HEK293 (cell line): ENCODE measurements around the gene LRP10.

ENCODE experiments used
- CTCF ChIA-PET: fragments of 350-600 bp; formaldehyde crosslinking; extraction: SDS; loops from one replicate; lab custom pipeline; 2021; ENCODE audit warnings: antibody characterized with exemption; lab: Yijun Ruan, JAX
- POLR2A ChIA-PET: fragments of 300-600 bp; formaldehyde crosslinking; extraction: SDS; loops from one replicate; lab custom pipeline; 2020; ENCODE audit warnings: antibody characterized with exemption, inconsistent platforms; lab: Yijun Ruan, JAX
- H3K27ac ChIP-seq: fragments of 200-500 bp; sonication (Bioruptor generic); 2 replicates; pipeline ENCODE4 v1.5.1; 2014; ENCODE audit warnings: low read depth, low read length, control low read depth, inconsistent platforms; ENCODE audit errors: extremely low read depth
- H3K36me3 ChIP-seq, 2 experiments: fragments of 200-500 bp in 1 of 2; sonication (Bioruptor generic) in 1 of 2; 1 replicate in 1 of 2; 2 replicates in 1 of 2; pipeline ENCODE4 v1.5.1; 2014 to 2017; ENCODE audit warnings: inconsistent platforms in 2 of 2, low read length in 2 of 2; ENCODE audit not compliant: control insufficient read depth in 2 of 2, insufficient read depth in 1 of 2
- H3K4me1 ChIP-seq: fragments of 200-500 bp; sonication (Bioruptor generic); 2 replicates; pipeline ENCODE4 v1.5.1; 2014; ENCODE audit warnings: mild to moderate bottlenecking, low read length, inconsistent platforms; ENCODE audit not compliant: control insufficient read depth, insufficient read depth
- H3K4me3 ChIP-seq: 2 replicates; pipeline ENCODE4 v1.5.1; 2011; ENCODE audit warnings: low read depth, mild to moderate bottlenecking, control low read depth, low read length, moderate library complexity
- H3K9me3 ChIP-seq: fragments of 200-500 bp; sonication (Bioruptor generic); 2 replicates; pipeline ENCODE4 v1.5.1; 2014; ENCODE audit warnings: low read depth, low read length, inconsistent platforms; ENCODE audit not compliant: control insufficient read depth, insufficient read depth
- CTCF ChIP-seq: fragments of 450-650 bp; formaldehyde crosslinking; IDR thresholded peaks from 2 replicates; pipeline ENCODE4 v1.5.1; 2016; ENCODE audit warnings: missing biosample characterization, missing genetic modification characterization
- GFI1B ChIP-seq: fragments of 450-650 bp; formaldehyde crosslinking; IDR thresholded peaks from 2 replicates; pipeline ENCODE4 v1.5.1; 2016; ENCODE audit warnings: missing biosample characterization, missing genetic modification characterization
- HOXD13 ChIP-seq: sonication (generic); formaldehyde crosslinking; IDR thresholded peaks from 2 replicates; pipeline ENCODE4 v1.8.0; 2022; ENCODE audit warnings: missing genetic modification reagents, borderline replicate concordance
- RBAK ChIP-seq: fragments of 450-650 bp; formaldehyde crosslinking; IDR thresholded peaks from 2 replicates; pipeline ENCODE4 v1.5.1; 2016; ENCODE audit warnings: missing biosample characterization, missing genetic modification characterization
- ZBTB8A ChIP-seq: fragments of 450-650 bp; formaldehyde crosslinking; IDR thresholded peaks from 2 replicates; pipeline ENCODE4 v1.5.1; 2016; ENCODE audit warnings: missing biosample characterization, missing genetic modification characterization
- ZFHX2 ChIP-seq: fragments of 450-650 bp; formaldehyde crosslinking; conservative IDR thresholded peaks from 2 replicates; pipeline ENCODE4 v1.5.1; 2016; ENCODE audit warnings: missing biosample characterization, missing genetic modification characterization
- ZFP69B ChIP-seq: fragments of 450-650 bp; formaldehyde crosslinking; IDR thresholded peaks from 2 replicates; pipeline ENCODE4 v1.5.1; 2016; ENCODE audit warnings: missing biosample characterization, missing genetic modification characterization
- ZNF175 ChIP-seq: fragments of 450-650 bp; formaldehyde crosslinking; IDR thresholded peaks from 2 replicates; pipeline ENCODE4 v1.5.1; 2016; ENCODE audit warnings: missing biosample characterization, missing genetic modification characterization
- ZNF211 ChIP-seq: fragments of 450-650 bp; formaldehyde crosslinking; IDR thresholded peaks from 2 replicates; pipeline ENCODE4 v1.5.1; 2016; ENCODE audit warnings: low read depth, missing biosample characterization, missing genetic modification characterization
- ZNF214 ChIP-seq: fragments of 450-650 bp; formaldehyde crosslinking; IDR thresholded peaks from 2 replicates; pipeline ENCODE4 v1.5.1; 2017; ENCODE audit warnings: missing biosample characterization, mild to moderate bottlenecking, missing genetic modification characterization, borderline replicate concordance
- ZNF266 ChIP-seq: fragments of 450-650 bp; formaldehyde crosslinking; IDR thresholded peaks from 2 replicates; pipeline ENCODE4 v1.5.1; 2016; ENCODE audit warnings: missing biosample characterization, missing genetic modification characterization, low read depth
- ZNF292 ChIP-seq: fragments of 450-650 bp; formaldehyde crosslinking; IDR thresholded peaks from 2 replicates; pipeline ENCODE4 v1.5.1; 2016; ENCODE audit warnings: low read depth, missing biosample characterization, missing genetic modification characterization, borderline replicate concordance
- ZNF530 ChIP-seq: fragments of 450-650 bp; formaldehyde crosslinking; IDR thresholded peaks from 2 replicates; pipeline ENCODE4 v1.5.1; 2016; ENCODE audit warnings: low read depth, missing biosample characterization, missing genetic modification characterization
- ZNF621 ChIP-seq: fragments of 450-650 bp; formaldehyde crosslinking; IDR thresholded peaks from 2 replicates; pipeline ENCODE4 v1.5.1; 2017; ENCODE audit warnings: missing biosample characterization, missing genetic modification characterization
- ZNF654 ChIP-seq: fragments of 450-650 bp; formaldehyde crosslinking; IDR thresholded peaks from 2 replicates; pipeline ENCODE4 v1.5.1; 2016; ENCODE audit warnings: low read depth, missing biosample characterization, missing genetic modification characterization
- ZNF707 ChIP-seq: fragments of 450-650 bp; formaldehyde crosslinking; IDR thresholded peaks from 2 replicates; pipeline ENCODE4 v1.5.1; 2016; ENCODE audit warnings: missing biosample characterization, missing genetic modification characterization
- ZSCAN23 ChIP-seq: fragments of 450-650 bp; formaldehyde crosslinking; IDR thresholded peaks from 2 replicates; pipeline ENCODE4 v1.5.1; 2016; ENCODE audit warnings: missing biosample characterization, missing genetic modification characterization
- TF ChIP-seq, protein P1 (sequence below): fragments of 450-650 bp; formaldehyde crosslinking; IDR thresholded peaks from 2 replicates; pipeline ENCODE4 v1.5.1; 2016; ENCODE audit warnings: missing biosample characterization, missing genetic modification characterization
- TF ChIP-seq, protein P2 (sequence below): fragments of 450-650 bp; formaldehyde crosslinking; IDR thresholded peaks from 2 replicates; pipeline ENCODE4 v1.5.1; 2016; ENCODE audit warnings: missing biosample characterization, missing genetic modification characterization
- TF ChIP-seq, protein P3 (sequence below): fragments of 450-650 bp; formaldehyde crosslinking; IDR thresholded peaks from 2 replicates; pipeline ENCODE4 v1.5.1; 2016; ENCODE audit warnings: missing biosample characterization, missing genetic modification characterization
- TF ChIP-seq, protein P4 (sequence below): fragments of 450-650 bp; formaldehyde crosslinking; IDR thresholded peaks from 2 replicates; pipeline ENCODE4 v1.5.1; 2016; ENCODE audit warnings: missing biosample characterization, missing genetic modification characterization

Gene LRP10

GRCh38 chr14:22822016-22822570 is 49.4 kb upstream of the LRP10 start:
- POLR2A ChIA-PET = interaction anchor here (0.6 to 1.9 kb wide), 4 partner anchors 13 to 55 kb away, joined by 3 to 6 read pairs (median 5); partner anchors contain the start of gene OXA1L
- H3K4me3 ChIP-seq = no peak overlapping the region
- H3K36me3 ChIP-seq = no peaks in the 10 kb centered on the region
- TF ChIP-seq ZNF211 (tag by site-specific recombination) = no peak
- TF ChIP-seq ZNF266 (tag by site-specific recombination) = no peak
- no peak for TF ChIP-seq RBAK (tag by site-specific recombination)
- TF ChIP-seq, protein P1, sequence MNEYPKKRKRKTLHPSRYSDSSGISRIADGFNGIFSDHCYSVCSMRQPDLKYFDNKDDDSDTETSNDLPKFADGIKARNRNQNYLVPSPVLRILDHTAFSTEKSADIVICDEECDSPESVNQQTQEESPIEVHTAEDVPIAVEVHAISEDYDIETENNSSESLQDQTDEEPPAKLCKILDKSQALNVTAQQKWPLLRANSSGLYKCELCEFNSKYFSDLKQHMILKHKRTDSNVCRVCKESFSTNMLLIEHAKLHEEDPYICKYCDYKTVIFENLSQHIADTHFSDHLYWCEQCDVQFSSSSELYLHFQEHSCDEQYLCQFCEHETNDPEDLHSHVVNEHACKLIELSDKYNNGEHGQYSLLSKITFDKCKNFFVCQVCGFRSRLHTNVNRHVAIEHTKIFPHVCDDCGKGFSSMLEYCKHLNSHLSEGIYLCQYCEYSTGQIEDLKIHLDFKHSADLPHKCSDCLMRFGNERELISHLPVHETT (tag by site-specific recombination) = no peak
- TF ChIP-seq, protein P2, sequence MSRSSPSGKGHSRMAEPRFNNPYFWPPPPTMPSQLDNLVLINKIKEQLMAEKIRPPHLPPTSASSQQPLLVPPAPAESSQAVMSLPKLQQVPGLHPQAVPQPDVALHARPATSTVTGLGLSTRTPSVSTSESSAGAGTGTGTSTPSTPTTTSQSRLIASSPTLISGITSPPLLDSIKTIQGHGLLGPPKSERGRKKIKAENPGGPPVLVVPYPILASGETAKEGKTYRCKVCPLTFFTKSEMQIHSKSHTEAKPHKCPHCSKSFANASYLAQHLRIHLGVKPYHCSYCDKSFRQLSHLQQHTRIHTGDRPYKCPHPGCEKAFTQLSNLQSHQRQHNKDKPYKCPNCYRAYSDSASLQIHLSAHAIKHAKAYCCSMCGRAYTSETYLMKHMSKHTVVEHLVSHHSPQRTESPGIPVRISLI (tag by site-specific recombination) = no peak
- TF ChIP-seq ZNF175 (tag by site-specific recombination) = no peak
- TF ChIP-seq ZNF214 (tag by site-specific recombination) = no peak
- TF ChIP-seq ZNF530 (tag by site-specific recombination) = no peak
- TF ChIP-seq HOXD13 (CRISPR knock-in tag) = no peak
- no peak for TF ChIP-seq GFI1B (tag by site-specific recombination)
- no peak for TF ChIP-seq ZNF621
- H3K4me1 ChIP-seq = peaks cover 2% of the 10 kb centered on the region; the same call in 1 of the 2 replicates
- no peak overlapping the region for H3K27ac ChIP-seq
- no peaks in the 10 kb centered on the region for H3K9me3 ChIP-seq
- CTCF ChIA-PET = interaction anchor here (0.6 to 4.7 kb wide), 25 partner anchors 9 to 266 kb away, joined by 3 to 115 read pairs (median 4); partner anchors contain the start of gene CDH24

DNA sequence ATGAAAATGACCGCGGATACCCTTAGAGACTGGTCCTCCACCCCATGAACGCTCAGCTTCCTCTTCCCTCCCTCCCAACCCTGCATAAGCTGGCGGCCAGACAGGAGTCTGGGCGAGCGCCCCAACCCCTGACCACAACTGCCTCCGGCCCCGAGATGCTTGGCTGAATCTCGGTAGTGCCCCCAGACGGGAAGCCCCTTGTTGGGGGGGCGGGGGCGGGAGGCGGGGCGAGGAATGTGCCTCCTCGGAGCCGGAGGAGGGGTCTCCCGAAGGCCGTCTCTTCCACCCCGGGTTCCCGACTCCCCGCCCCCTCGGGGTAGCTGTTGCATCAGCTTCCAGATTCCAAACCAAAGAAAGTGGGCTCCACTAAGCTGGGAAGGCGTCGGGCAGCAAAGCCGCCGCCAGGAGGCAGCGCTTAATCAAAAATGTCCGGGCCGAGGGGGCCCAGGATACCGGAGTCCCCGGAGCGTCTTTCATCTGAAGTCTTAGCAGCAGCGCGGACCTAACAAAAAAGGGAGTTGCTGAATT is 48.9 kb upstream of the LRP10 start:
- Histone ChIP-seq H3K36me3 (no peaks in the 10 kb centered on the region), H3K4me1 (peaks cover 2% of the 10 kb centered on the region; the same call in 1 of the 2 replicates), H3K4me3 (peak overlapping the region; percentile 15), H3K9me3 (no peaks in the 10 kb centered on the region), H3K27ac (no peak overlapping the region)
- ChIA-PET POLR2A (interaction anchor here (0.6 to 1.9 kb wide), 7 partner anchors 14 to 171 kb away, joined by 3 to 6 read pairs (median 5); partner anchors contain the start of gene OXA1L), CTCF (interaction anchor here (0.5 to 4.7 kb wide), 36 partner anchors 10 to 267 kb away, joined by 3 to 115 read pairs (median 4); partner anchors contain the start of genes AJUBA, CDH24 and RBM23)
- TF ChIP-seq, protein P3, sequence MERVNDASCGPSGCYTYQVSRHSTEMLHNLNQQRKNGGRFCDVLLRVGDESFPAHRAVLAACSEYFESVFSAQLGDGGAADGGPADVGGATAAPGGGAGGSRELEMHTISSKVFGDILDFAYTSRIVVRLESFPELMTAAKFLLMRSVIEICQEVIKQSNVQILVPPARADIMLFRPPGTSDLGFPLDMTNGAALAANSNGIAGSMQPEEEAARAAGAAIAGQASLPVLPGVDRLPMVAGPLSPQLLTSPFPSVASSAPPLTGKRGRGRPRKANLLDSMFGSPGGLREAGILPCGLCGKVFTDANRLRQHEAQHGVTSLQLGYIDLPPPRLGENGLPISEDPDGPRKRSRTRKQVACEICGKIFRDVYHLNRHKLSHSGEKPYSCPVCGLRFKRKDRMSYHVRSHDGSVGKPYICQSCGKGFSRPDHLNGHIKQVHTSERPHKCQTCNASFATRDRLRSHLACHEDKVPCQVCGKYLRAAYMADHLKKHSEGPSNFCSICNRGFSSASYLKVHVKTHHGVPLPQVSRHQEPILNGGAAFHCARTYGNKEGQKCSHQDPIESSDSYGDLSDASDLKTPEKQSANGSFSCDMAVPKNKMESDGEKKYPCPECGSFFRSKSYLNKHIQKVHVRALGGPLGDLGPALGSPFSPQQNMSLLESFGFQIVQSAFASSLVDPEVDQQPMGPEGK (tag by site-specific recombination) = peak; percentile 72; the same call in 1 of the 2 replicates
- TF ChIP-seq ZNF654 = peak; percentile 61
- TF ChIP-seq, protein P4, sequence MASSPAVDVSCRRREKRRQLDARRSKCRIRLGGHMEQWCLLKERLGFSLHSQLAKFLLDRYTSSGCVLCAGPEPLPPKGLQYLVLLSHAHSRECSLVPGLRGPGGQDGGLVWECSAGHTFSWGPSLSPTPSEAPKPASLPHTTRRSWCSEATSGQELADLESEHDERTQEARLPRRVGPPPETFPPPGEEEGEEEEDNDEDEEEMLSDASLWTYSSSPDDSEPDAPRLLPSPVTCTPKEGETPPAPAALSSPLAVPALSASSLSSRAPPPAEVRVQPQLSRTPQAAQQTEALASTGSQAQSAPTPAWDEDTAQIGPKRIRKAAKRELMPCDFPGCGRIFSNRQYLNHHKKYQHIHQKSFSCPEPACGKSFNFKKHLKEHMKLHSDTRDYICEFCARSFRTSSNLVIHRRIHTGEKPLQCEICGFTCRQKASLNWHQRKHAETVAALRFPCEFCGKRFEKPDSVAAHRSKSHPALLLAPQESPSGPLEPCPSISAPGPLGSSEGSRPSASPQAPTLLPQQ = peak; percentile 90
- TF ChIP-seq ZSCAN23 (tag by site-specific recombination) = no peak
- TF ChIP-seq ZFHX2 (tag by site-specific recombination) = no peak
- TF ChIP-seq ZNF707 (tag by site-specific recombination) = no peak
- peak; percentile 90 for TF ChIP-seq ZFP69B (tag by site-specific recombination)
- peak; percentile 43 for TF ChIP-seq ZBTB8A (tag by site-specific recombination)
- TF ChIP-seq ZNF292 = no peak
- peak; percentile 68 for TF ChIP-seq CTCF (tag by site-specific recombination)
